Ammon's horn (tissue), 1 donor: ENCODE results near the gene MSRB1.
"Not testable (repeated sequence)": the region's sequence is repeated elsewhere in the genome, so short reads cannot be mapped to it uniquely, and the experiment has no call there.

ENCODE experiments used
- DNase-seq: peaks from one replicate; pipeline ENCODE4 v3.0.0-alpha.2; 2016; ENCODE audit warnings: low spot score

MSRB1 gene

GRCh38 chr16:1938910-1939309, 4.1 kb downstream of the MSRB1 start:
- no peak for DNase-seq

- no peak for DNase-seq
These were observed 4.7 kb downstream of the MSRB1 start for GRCh38 chr16:1938316-1938715.

DNA sequence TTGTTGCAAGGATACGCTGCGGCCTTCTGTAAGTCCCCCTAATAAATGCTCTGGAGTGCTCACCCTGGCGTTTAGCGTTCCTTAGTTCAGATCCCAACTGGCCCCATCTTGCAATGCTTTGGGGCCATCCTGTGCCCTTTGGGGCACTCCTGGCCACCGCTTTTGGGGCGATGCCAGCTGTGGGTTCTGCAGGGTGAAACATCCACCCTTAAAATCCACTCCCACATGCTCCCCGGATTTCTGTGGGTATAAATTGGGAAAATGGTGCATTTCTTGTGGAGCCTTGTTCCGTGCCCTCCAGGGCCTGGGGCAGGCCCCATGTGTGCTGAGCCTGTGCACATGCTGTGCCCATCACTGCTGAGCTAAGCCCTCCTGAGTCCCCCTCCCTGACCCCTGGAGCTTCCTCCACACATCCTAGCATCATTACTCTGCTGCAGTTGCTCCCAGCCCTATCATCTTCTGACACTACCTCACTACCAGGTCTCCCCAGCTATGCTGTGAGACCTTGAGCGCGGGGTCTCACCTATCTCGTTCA, 6.0 kb downstream of the MSRB1 start:
- DNase-seq = no peak

GRCh38 chr16:1933097-1933661, 9.8 kb downstream of the MSRB1 start:
- DNase-seq = no peak

DNA sequence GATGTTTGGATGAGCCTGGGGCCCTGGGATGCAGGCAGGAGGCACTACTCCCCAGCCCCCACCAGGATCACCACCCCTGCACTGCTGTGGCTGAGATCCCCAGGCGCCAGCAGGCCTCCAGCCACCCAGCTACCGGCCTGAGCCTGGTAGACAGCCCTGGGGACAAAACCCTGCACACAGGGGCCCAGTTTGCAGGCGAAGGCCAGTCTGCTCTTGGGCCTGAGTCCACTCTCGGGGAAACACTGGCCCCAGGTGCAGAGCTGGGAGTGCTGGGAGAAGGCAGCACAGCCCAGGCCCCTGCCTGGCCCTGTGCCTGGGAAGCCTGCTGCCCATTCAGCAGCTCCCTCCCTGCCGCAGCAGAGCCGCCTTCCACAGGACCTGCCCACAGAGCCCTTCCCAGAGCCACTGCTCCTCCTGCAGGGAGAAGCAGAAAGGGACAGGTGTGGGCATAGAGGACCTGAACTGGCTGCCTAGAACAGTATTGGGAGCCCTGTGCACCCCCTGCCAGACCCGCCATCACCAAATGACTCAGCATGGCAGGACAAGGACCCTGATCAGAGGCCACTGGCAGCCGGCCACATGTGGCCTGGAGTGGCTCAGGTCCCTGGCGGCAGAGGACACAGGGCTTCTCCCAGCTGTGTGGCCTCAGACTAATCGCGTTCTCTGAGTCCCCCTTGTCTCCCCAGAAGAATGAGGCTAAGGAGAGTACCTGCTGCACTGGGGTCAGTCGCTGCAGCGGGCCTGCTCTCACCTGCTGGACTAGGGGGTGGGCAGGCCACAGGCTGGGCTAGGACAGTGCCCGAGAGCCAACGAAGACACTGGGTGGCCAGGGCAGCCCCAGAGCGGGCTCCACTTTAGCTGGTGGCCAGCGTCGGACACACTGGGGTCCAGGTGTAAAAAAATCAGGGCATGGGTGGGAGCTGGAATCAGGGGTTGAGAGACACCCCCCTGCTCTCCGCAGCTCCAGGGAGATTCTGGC, 10.7 kb downstream of the MSRB1 start:
- DNase-seq = no peak

- no peak for DNase-seq
These were observed 12.7 kb downstream of the MSRB1 start for GRCh38 chr16:1930338-1930720.

- DNase-seq = peak; percentile 79
These were observed 13.2 kb downstream of the MSRB1 start for GRCh38 chr16:1929578-1930337.

- DNase-seq = no peak
These were observed 13.9 kb downstream of the MSRB1 start for GRCh38 chr16:1929105-1929504.

GRCh38 chr16:1926271-1926670, 16.7 kb downstream of the MSRB1 start:
- DNase-seq = no peak

- no peak for DNase-seq
These were observed 18.9 kb downstream of the MSRB1 start for GRCh38 chr16:1924095-1924494.

- DNase-seq = no peak
These were observed 19.5 kb downstream of the MSRB1 start for GRCh38 chr16:1923299-1924034.

DNA sequence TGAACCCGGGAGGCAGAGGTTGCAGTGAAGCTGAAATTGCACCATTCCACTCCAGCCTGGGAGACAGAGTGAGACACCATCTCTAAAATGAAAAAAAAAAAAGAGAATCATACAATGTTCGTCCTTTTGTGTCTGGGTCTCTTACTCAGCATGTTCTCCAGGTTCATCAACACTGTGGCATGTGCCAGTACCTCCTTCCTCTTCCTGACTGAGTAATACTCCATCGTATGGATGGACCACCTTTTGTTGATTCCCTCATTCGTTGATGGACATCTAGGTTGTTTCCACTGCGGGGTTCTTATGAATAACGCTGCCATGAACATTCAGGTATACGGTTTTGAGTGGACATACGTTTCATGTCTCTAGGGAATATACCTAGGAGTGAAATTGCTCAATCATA, 20.6 kb downstream of the MSRB1 start:
- no peak for DNase-seq

- DNase-seq = no peak
These were observed 22.2 kb downstream of the MSRB1 start for GRCh38 chr16:1920727-1921171.

- DNase-seq = not testable (repeated sequence)
These were observed 22.9 kb downstream of the MSRB1 start for GRCh38 chr16:1920122-1920521.

DNA sequence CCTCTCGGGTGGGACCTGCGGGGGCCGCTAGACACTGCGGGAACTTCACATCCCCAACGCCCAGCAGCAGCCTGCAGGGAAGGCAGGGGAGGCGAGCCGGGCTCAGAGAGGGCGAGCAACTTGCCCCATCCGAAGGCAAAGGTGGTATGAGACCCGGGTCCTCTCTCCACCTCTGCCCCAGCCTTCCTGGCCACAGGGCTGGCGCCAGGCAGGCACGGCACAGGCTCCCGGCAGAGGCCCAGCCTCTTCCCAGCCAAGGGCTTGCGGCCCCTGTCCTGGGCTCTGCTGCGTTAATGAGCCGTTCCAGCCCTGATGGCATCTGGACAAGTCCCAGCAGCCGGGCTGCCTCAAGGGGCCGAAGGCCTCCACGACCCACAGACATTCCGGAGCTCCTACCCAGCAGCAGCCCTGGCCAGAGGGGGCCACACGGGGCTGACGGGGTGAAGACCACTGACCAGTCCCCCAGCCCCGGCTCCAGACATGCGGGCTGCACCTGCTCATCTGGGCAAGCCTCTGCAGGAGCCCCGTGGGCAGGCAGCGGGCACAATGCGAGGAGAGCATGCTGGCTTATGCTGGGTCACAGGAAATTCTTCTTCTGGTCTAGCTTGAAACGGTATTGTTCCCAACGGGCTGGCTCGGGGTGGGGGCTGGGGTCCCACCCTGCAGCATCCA, 23.5 kb downstream of the MSRB1 start:
- DNase-seq = no peak

- DNase-seq = no peak
These were observed 24.4 kb downstream of the MSRB1 start, which contains the start of gene HS3ST6 for GRCh38 chr16:1918351-1919326. HS3ST6 (minus strand) TSS chr16:1918415; CDS start chr16:1918323, 92 bp downstream.

DNA sequence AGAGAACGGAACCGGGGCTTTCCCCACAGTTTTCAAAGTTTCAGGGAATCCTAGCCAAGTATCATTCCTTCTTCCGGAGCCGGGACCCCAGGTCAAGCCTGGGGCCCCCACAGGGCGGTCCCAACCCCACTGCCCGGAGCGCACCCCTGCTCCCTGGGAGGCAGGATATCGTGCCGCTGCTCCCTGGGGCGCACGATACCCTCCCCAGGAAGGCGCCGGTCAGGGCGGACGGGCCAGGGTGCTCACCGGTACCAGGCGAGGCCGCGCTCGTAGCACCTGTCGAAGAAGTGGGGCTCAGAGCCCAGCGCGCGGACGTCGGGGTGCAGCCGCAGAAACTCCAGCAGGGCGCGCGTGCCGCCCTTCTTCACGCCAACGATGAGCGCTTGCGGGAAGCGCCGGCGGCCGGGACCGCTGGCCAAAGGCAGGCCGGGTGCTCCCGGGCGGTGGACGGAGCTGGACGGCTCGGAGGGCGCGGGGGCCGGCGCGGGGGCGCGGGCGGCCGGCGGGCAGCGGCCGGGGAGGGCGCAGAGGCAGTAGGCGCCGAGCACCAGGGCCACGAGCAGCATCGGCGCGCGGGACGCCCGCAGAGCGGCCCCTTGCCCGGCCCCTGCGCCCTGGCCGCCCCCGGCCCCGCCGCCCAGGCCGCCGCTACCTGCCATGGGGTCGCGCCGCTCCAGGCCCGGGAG, 25.2 kb downstream of the MSRB1 start:
- no peak for DNase-seq

DNA sequence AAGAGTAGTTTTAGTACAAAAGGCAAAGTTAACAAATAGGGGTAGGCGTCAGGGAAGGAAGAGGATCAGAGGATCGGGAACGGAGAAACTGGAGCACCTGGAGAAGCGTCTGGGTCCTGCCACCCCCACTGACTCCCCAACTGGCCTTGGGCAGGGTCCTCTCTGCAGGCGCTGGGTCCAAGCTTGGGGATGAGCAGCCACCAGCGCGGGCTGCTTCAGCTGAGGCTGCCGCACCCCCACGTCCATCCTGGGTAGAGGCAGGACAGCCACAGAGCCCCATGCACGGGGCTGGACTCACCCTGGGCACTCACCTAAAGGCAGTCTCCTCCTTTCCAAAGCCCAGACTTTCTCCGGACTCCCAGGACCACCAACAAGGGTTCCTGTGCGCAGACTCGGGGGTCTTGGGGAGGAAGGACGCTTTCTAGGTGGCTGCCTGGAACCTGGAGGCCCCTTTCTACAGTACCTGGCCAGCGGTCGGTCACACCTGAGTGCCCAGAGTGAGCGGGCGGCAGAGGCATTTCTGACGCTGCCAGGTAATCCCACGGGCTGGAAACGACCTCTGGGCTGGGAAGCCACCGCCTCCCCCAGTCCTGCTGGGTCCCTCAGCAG, 25.8 kb downstream of the MSRB1 start:
- no peak for DNase-seq

- DNase-seq = no peak
These were observed 26.4 kb downstream of the MSRB1 start for GRCh38 chr16:1916640-1916990.
